SJSA1 (cell line): ENCODE results near the gene IQCK. TPM values are rescaled to one million over a fixed set of nuclear protein-coding genes. Genes with fewer than 3 reads are reported as not detected.

Experiments
- DNase-seq, 2 experiments: peaks; one replicate each; pipeline ENCODE4 v3.0.0-alpha.2; 2015 to 2020; ENCODE audit warnings: low spot score in 2 of 2, low read depth in 1 of 2
- H3K27ac ChIP-seq: fragments of 250-450 bp; sonication (Bioruptor Pico); 2 replicates; pipeline ENCODE4 v1.5.1; 2020; ENCODE audit warnings: mild to moderate bottlenecking, moderate library complexity
- H3K27me3 ChIP-seq: fragments of 250-450 bp; sonication (Bioruptor Pico); replicated peaks from 2 replicates; pipeline ENCODE4 v1.5.1; 2020; ENCODE audit warnings: mild to moderate bottlenecking, moderate library complexity
- H3K36me3 ChIP-seq: fragments of 250-450 bp; sonication (Bioruptor Pico); 2 replicates; pipeline ENCODE4 v1.5.1; 2020; ENCODE audit warnings: mild to moderate bottlenecking
- H3K4me1 ChIP-seq: fragments of 250-450 bp; sonication (Bioruptor Pico); replicated peaks from 2 replicates; pipeline ENCODE4 v1.6.1; 2021; ENCODE audit warnings: mild to moderate bottlenecking
- H3K4me3 ChIP-seq: fragments of 250-450 bp; sonication (Bioruptor Pico); 2 replicates; pipeline ENCODE4 v1.5.1; 2020; ENCODE audit warnings: mild to moderate bottlenecking
- H3K9me3 ChIP-seq: fragments of 250-450 bp; sonication (Bioruptor Pico); replicated peaks from 2 replicates; pipeline ENCODE4 v1.5.1; 2020; ENCODE audit warnings: mild to moderate bottlenecking
- total RNA-seq: library from RNA; depleted of rRNA; stranded (reverse); fragments of >200 nt; shearing (Covaris generic); gene quantifications from 2 replicates; pipeline ENCODE4 v1.2.3, GENCODE V29; 2014

The IQCK gene
- total RNA-seq, 1 experiment from 2014 or later: 10.5 TPM

- no peak for DNase-seq
- H3K4me1 ChIP-seq: peaks cover 4% of the 10 kb centered on the region
Observed at GRCh38 chr16:19822533-19822932, 104.5 kb downstream of the IQCK start.

GRCh38 chr16:19823322-19823721, 105.3 kb downstream of the IQCK start:
- Histone ChIP-seq H3K36me3 (no peaks in the 10 kb centered on the region), H3K27me3 (no peaks in the 10 kb centered on the region), H3K27ac (no peak overlapping the region), H3K4me1 (peaks cover 4% of the 10 kb centered on the region), H3K9me3 (no peaks in the 10 kb centered on the region), H3K4me3 (no peak overlapping the region)
- no peak for DNase-seq

More at GRCh38 chr16:19822533-19822932, 104.5 kb downstream of the IQCK start:
- Histone ChIP-seq H3K4me3 (no peak overlapping the region), H3K27ac (no peak overlapping the region), H3K9me3 (no peaks in the 10 kb centered on the region), H3K27me3 (no peaks in the 10 kb centered on the region), H3K36me3 (no peaks in the 10 kb centered on the region)

- Histone ChIP-seq H3K4me1 (peaks cover 4% of the 10 kb centered on the region), H3K9me3 (no peaks in the 10 kb centered on the region), H3K27me3 (no peaks in the 10 kb centered on the region), H3K27ac (no peak overlapping the region), H3K36me3 (no peaks in the 10 kb centered on the region), H3K4me3 (no peak overlapping the region)
- DNase-seq: no peak
Observed at GRCh38 chr16:19824216-19824615, 106.1 kb downstream of the IQCK start.

- no peaks in the 10 kb centered on the region for H3K9me3 ChIP-seq
- no peaks in the 10 kb centered on the region for H3K27me3 ChIP-seq
- DNase-seq: no peak
Observed at GRCh38 chr16:19829844-19830692, 112.0 kb downstream of the IQCK start.

GRCh38 chr16:19830902-19831560, 113.0 kb downstream of the IQCK start:
- H3K27ac ChIP-seq: no peak overlapping the region
- H3K4me3 ChIP-seq: no peak overlapping the region
- H3K36me3 ChIP-seq: no peaks in the 10 kb centered on the region
- no peak for DNase-seq
- no peaks in the 10 kb centered on the region for H3K27me3 ChIP-seq
- peaks cover 8% of the 10 kb centered on the region; the same call in 1 of the 2 replicates for H3K4me1 ChIP-seq
- H3K9me3 ChIP-seq: no peaks in the 10 kb centered on the region

More at GRCh38 chr16:19829844-19830692, 112.0 kb downstream of the IQCK start:
- no peak overlapping the region for H3K4me3 ChIP-seq
- H3K36me3 ChIP-seq: no peaks in the 10 kb centered on the region
- peaks cover 8% of the 10 kb centered on the region; the same call in 1 of the 2 replicates for H3K4me1 ChIP-seq
- H3K27ac ChIP-seq: no peak overlapping the region

- DNase-seq: peak; percentile 34 to 54
- Histone ChIP-seq H3K4me3 (no peak overlapping the region), H3K4me1 (peaks cover 8% of the 10 kb centered on the region; the same call in 1 of the 2 replicates), H3K36me3 (no peaks in the 10 kb centered on the region), H3K27me3 (no peaks in the 10 kb centered on the region), H3K9me3 (no peaks in the 10 kb centered on the region), H3K27ac (no peak overlapping the region)
Observed at GRCh38 chr16:19831678-19832077, 113.6 kb downstream of the IQCK start.

GRCh38 chr16:19833176-19833575, 115.1 kb downstream of the IQCK start:
- no peak for DNase-seq
- H3K36me3 ChIP-seq: no peaks in the 10 kb centered on the region
- H3K27me3 ChIP-seq: no peaks in the 10 kb centered on the region
- peaks cover 8% of the 10 kb centered on the region; the same call in 1 of the 2 replicates for H3K4me1 ChIP-seq
- H3K9me3 ChIP-seq: no peaks in the 10 kb centered on the region
- no peak overlapping the region for H3K4me3 ChIP-seq
- H3K27ac ChIP-seq: no peak overlapping the region

GRCh38 chr16:19833581-19833980, 115.5 kb downstream of the IQCK start:
- no peak overlapping the region for H3K27ac ChIP-seq
- H3K36me3 ChIP-seq: no peaks in the 10 kb centered on the region
- H3K4me1 ChIP-seq: peaks cover 8% of the 10 kb centered on the region; the same call in 1 of the 2 replicates
- no peaks in the 10 kb centered on the region for H3K27me3 ChIP-seq
- H3K4me3 ChIP-seq: no peak overlapping the region
- DNase-seq: no peak
- no peaks in the 10 kb centered on the region for H3K9me3 ChIP-seq

- Histone ChIP-seq H3K36me3 (no peaks in the 10 kb centered on the region), H3K9me3 (no peaks in the 10 kb centered on the region), H3K27me3 (no peaks in the 10 kb centered on the region), H3K4me3 (no peak overlapping the region), H3K27ac (no peak overlapping the region), H3K4me1 (peaks cover 8% of the 10 kb centered on the region; the same call in 1 of the 2 replicates)
- DNase-seq: no peak
Observed at GRCh38 chr16:19835196-19835595, 117.1 kb downstream of the IQCK start.

GRCh38 chr16:19835968-19836421, 117.9 kb downstream of the IQCK start:
- H3K9me3 ChIP-seq: no peaks in the 10 kb centered on the region
- H3K27me3 ChIP-seq: no peaks in the 10 kb centered on the region
- no peaks in the 10 kb centered on the region for H3K36me3 ChIP-seq
- H3K27ac ChIP-seq: no peak overlapping the region
- DNase-seq: no peak
- H3K4me1 ChIP-seq: peaks cover 8% of the 10 kb centered on the region; the same call in 1 of the 2 replicates
- no peak overlapping the region for H3K4me3 ChIP-seq

- no peaks in the 10 kb centered on the region for H3K9me3 ChIP-seq
- no peak overlapping the region for H3K27ac ChIP-seq
- H3K4me3 ChIP-seq: no peak overlapping the region
- H3K4me1 ChIP-seq: no peaks in the 10 kb centered on the region
- DNase-seq: no peak
- no peaks in the 10 kb centered on the region for H3K36me3 ChIP-seq
- H3K27me3 ChIP-seq: no peaks in the 10 kb centered on the region
Observed at GRCh38 chr16:19837331-19837980, 119.4 kb downstream of the IQCK start.

- Histone ChIP-seq H3K27ac (no peak overlapping the region), H3K4me1 (no peaks in the 10 kb centered on the region), H3K9me3 (no peaks in the 10 kb centered on the region), H3K4me3 (no peak overlapping the region), H3K36me3 (no peaks in the 10 kb centered on the region), H3K27me3 (no peaks in the 10 kb centered on the region)
- DNase-seq: no peak
Observed at GRCh38 chr16:19837984-19838707, 120.1 kb downstream of the IQCK start.

- DNase-seq: no peak
- Histone ChIP-seq H3K4me1 (peaks cover 8% of the 10 kb centered on the region), H3K27ac (no peak overlapping the region), H3K36me3 (no peaks in the 10 kb centered on the region), H3K4me3 (no peak overlapping the region), H3K27me3 (no peaks in the 10 kb centered on the region), H3K9me3 (peaks cover 7% of the 10 kb centered on the region; the same call in 1 of the 2 replicates)
Observed at GRCh38 chr16:19840524-19841110, 122.5 kb downstream of the IQCK start.
